ENCODE results near the gene CARS1.

Gene CARS1

GRCh38 chr11:3037040-3037944 lies 19.9 kb downstream of the CARS1 start:
- DNase-seq: peak; percentile 35 to 40

DNA sequence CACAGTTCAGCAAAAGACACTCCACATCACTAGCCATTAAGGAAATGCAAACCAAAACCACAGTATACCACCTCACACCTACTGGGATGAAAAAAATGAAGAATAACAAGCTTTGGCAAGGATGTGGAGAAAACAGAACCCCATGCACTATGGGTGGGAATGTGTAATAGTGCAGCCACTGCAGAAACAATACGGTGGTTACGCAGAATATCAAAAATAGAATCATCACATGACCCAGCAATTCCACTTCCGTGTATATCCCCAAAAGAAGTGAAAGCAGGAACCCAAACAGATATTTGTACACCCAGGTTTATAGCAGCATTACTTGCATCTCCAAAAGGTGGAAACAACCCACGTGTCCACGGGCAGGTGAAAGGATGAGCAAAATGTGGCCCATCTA lies 20.8 kb downstream of the CARS1 start:
- no peak for DNase-seq

DNA sequence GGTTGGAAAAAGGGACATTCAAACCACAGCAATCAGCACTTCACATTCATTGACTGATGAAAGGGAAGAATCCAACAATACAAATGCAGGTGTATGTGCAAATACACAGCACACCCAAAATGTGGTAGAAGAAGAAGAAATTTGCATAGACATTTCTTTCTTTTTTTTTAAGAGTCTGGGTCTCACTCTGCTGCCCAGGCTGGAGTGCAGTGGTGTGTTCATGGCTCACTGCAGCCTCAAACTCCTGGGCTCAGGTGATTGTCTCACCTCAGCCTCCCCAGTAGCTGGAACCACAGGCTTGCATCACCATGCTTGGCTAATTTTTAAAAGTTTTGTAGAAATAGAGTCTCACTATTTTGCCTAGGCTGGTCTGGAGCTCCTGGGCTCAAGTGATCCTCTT lies 21.9 kb downstream of the CARS1 start:
- DNase-seq: no peak

- DNase-seq: no peak
Observed at GRCh38 chr11:3030289-3031070, 26.7 kb downstream of the CARS1 start.

GRCh38 chr11:3028813-3029212 lies 28.4 kb downstream of the CARS1 start:
- no peak for DNase-seq

DNA sequence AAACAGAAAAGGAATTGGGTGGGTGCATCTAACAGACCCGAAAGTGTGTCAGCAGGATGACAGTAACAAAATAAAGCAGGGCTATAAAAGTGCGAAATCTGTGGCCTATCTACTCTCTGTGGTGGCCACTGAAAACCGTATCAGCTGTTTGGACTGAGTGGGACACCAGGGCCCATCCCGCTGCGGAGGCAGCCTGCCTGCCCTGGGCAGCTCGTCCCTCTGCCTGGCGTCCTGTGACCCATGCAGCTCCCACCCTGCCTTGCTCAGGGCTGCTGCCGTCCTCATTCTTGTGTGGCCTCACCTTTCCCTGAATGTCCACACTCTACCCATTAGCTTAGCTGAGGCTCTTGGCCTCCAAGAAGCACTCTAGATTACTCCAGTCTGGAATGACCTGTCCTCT lies 30.4 kb downstream of the CARS1 start:
- DNase-seq: no peak

DNA sequence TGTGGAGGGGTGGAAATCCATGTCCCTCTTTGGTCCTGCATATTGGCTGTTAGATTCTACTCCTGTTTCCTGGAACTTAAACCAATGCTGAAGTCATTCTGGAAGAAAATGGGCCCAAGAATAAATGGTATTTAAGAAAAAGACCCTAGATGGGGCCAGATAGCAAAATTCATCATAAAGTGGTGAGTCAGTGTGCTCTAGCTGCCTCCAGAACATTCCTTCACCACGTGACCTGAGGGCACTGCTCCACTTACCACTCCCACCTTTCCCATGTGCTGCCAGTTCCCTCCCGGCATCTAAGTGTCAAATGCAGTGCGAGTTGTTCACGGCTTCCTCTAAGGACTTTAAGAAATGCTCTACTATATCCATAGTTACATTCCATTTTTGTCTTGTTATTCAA lies 34.2 kb downstream of the CARS1 start:
- no peak for DNase-seq

DNA sequence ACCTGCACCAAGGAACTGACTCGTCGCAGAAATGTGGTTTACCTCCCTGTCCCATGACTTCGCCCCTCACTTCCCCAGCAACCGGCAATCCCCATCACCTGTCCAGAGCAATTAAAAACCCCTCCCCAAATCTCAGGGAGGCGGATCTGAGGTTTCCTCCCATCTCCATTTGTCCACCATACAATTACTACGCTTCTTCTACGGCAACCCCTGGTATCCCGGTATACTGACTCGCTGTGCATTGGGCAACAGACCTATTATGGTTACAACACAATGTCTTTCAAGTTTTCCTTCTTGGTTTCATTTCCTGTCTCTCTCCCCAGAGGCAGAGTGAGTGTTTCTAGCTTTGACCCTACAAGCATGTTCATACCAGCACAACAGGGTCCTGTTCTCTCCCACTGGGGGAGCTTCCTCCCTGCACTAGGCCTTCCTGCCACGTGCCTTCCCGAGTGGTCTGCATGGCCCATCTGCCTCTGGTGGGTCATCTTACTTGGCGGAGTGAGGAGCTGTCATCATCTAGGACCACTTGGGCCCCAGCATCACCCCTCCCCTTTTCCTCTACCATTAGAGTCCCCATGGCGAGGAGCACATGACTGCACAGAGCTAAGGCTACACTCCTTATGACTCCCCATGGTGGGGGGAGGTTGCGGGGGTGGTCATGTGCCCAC lies 34.8 kb downstream of the CARS1 start:
- no peak for DNase-seq

- DNase-seq: peak in 1 of 2 experiments; percentile 22
Observed at GRCh38 chr11:3021125-3021524, 36.1 kb downstream of the CARS1 start.

- DNase-seq: no peak
Observed at GRCh38 chr11:3020011-3020410, 37.2 kb downstream of the CARS1 start.

DNA sequence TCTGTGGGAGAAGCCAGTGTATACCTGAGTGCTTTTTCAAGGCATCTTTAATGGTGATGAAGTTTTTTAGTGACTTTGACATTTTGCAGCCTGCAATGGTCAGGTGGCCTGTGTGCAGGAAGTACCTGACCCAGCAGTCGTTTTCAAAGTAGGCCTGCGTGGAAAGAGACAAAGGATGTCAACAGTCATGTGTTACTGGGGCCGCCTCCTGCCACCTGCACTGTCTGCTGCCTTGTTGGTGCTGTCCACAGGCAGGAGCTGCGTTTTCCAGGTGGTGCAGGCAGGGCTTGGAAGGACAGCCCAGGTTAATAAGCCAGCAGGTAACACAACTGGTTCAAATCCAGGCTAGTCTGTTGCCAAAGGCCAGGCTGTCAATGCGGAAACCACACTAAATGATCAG lies 38.6 kb downstream of the CARS1 start:
- DNase-seq: no peak

DNA sequence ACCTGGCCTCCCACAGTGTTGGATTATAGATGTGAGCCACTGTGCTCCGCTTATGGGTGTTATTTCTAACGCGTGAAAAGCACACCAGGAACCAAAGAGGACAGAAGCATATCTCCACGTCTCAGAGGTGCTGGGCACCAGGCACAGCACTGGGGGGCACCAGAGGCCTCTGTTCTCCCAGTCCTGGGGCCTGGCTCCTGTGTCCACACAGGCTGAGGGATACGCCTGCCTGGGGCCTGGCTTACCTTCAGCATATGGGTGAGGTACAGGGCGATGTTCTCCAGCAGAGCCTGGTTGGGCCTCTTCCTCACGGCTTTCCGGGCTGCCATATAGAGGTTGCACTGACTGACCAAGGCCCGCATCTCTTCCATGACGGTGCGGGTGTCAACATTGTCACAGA lies 40.4 kb downstream of the CARS1 start:
- no peak for DNase-seq

DNA sequence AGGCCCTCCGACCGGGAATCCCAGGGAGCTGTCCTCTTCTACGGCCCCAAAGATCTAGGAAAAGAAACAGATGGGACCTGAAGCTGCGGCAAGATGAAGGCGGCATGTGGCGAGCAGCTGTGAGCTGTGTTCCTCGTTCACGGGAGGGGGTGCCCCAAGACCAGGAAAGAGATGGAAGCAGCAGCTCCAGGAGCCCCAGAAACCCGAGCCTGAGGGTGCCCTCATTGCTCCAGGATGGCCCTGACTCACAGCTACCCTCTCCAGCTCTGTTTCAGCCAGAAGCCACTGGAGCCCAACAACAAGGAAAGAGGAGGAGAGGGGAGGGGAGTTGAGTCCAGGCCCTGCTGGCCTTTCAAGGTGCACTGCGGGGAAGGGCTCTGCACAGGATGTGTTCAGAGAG lies 41.4 kb downstream of the CARS1 start:
- DNase-seq: no peak

GRCh38 chr11:3014943-3015342 lies 42.3 kb downstream of the CARS1 start:
- DNase-seq: no peak

- DNase-seq: peak; percentile 59 to 64
Observed at GRCh38 chr11:3014057-3014938, 42.9 kb downstream of the CARS1 start.

- no peak for DNase-seq
Observed at GRCh38 chr11:3011891-3012885, 45.0 kb downstream of the CARS1 start.

DNA sequence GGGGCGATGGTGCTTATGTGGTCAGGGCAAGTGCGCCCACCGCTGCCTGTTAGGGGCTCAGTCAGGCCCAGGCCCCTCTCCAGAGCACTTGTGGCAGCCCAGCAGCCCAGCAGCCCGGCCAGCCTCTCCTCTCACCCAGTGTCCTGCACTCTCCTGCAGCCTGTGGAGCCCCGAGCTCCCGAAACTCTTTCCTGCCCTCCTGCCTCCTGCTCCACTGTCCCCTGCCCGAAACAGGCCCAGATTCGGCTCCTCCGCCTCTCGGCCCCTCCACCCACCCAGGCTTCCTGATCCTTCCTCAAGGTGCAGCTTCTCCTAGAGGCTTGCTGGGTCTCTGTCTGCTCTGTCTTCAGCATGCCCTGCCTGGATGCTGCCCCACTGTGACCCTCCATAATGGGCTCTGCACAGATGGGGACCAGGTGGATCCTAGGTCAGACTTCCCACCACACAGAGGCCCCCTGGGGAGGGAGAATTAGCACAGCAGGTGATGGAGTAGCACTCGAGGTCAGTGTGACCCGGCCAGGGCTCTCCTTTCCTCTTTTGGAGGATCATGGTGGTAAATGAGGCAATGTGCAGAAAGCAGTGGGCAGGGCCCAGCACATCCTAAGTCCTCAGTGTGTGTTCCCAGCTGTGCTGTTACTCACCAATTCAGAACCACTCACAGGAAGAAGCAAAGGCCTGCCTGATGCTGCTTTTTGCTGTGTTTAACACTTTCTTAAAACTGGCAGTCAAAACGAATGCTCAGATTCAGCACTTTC lies 46.5 kb downstream of the CARS1 start:
- no peak for DNase-seq

DNA sequence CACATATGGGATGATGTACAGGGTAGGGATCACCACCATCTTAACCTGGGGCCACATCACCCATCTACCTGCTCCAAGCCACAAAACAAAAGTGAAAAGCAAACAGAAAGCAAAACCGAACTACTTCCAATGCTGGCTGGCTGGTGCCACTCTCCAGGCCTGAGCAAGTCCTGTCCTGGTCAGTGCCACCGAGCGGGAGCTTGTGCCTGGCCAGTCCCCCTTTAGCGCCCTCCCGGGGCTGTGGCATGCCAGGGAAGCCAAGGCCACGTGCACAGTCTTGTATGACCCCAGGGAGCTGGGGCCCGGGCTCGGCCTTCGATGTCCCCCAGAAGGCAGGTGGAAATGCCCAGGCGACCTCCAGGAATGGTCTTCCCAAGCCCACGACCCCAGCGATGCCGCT lies 47.2 kb downstream of the CARS1 start:
- DNase-seq: no peak

- no peak for DNase-seq
Observed at GRCh38 chr11:3009481-3009880, 47.7 kb downstream of the CARS1 start.

- DNase-seq: no peak
Observed at GRCh38 chr11:3008746-3009336, 48.4 kb downstream of the CARS1 start.
